GM23338 (cell line): ENCODE results near the gene ASB3. TPM values are rescaled to one million over a fixed set of nuclear protein-coding genes. Genes with fewer than 3 reads are reported as not detected.

ENCODE experiments used
- ATAC-seq: fragments of 200-7000 bp; cut with Tn5 transposase; 3 replicates; pipeline ENCODE4 v1.9.1; 2020
- DNase-seq: peaks from one replicate; pipeline ENCODE4 v3.0.0-alpha.2; 2015; ENCODE audit warnings: low spot score
- H2AFZ ChIP-seq: fragments of 200-600 bp; sonication (generic); 2 replicates; pipeline ENCODE4 v1.8.0; 2016; ENCODE audit warnings: antibody characterized with exemption, mild to moderate bottlenecking, moderate library complexity
- H3F3A ChIP-seq: fragments of 200-600 bp; sonication (generic); replicated peaks from 2 replicates; pipeline ENCODE4 v1.8.0; 2017; ENCODE audit warnings: antibody characterized with exemption, mixed run types, low read depth
- H3K27ac ChIP-seq: fragments of 200-600 bp; sonication (generic); 2 replicates; pipeline ENCODE4 v1.6.1; 2016; ENCODE audit warnings: low read depth
- H3K27me3 ChIP-seq: fragments of 200-600 bp; sonication (generic); 2 replicates; pipeline ENCODE4 v1.8.0; 2016; ENCODE audit warnings: mild to moderate bottlenecking, mixed run types, moderate library complexity; ENCODE audit not compliant: insufficient read depth
- H3K36me3 ChIP-seq: fragments of 200-600 bp; sonication (generic); 2 replicates; pipeline ENCODE4 v1.8.0; 2016; ENCODE audit warnings: mild to moderate bottlenecking; ENCODE audit not compliant: insufficient read depth
- H3K4me1 ChIP-seq: fragments of 200-600 bp; sonication (generic); 2 replicates; pipeline ENCODE4 v1.8.0; 2016; ENCODE audit warnings: mild to moderate bottlenecking, moderate library complexity; ENCODE audit not compliant: insufficient read depth
- H3K4me2 ChIP-seq: fragments of 200-600 bp; sonication (generic); 2 replicates; pipeline ENCODE4 v1.7.1; 2017; ENCODE audit warnings: mixed run types
- H3K4me3 ChIP-seq: fragments of 200-600 bp; sonication (generic); 2 replicates; pipeline ENCODE4 v1.6.1; 2016; ENCODE audit warnings: mixed run types
- H3K79me2 ChIP-seq: fragments of 200-600 bp; sonication (generic); replicated peaks from 2 replicates; pipeline ENCODE4 v1.8.0; 2017; ENCODE audit warnings: mild to moderate bottlenecking; ENCODE audit not compliant: insufficient read depth
- H3K9me2 ChIP-seq: fragments of 200-600 bp; sonication (generic); 2 replicates; pipeline ENCODE4 v1.8.0; 2017; ENCODE audit not compliant: insufficient read depth
- H4K20me1 ChIP-seq: fragments of 200-600 bp; sonication (generic); replicated peaks from 2 replicates; pipeline ENCODE4 v1.8.0; 2017; ENCODE audit warnings: mild to moderate bottlenecking; ENCODE audit not compliant: insufficient read depth
- H3K27ac Mint-ChIP-seq: 2 replicates; pipeline ENCODE4 v1.8.0; 2020; ENCODE audit warnings: inconsistent platforms, mild to moderate bottlenecking, moderate library complexity, mixed read lengths
- H3K27me3 Mint-ChIP-seq: 3 replicates; pipeline ENCODE4 v1.8.0; 2022; ENCODE audit warnings: low read depth, mild to moderate bottlenecking, moderate library complexity, mixed read lengths, inconsistent platforms; ENCODE audit not compliant: insufficient read depth, poor library complexity
- H3K36me3 Mint-ChIP-seq: 3 replicates; pipeline ENCODE4 v1.8.0; 2021; ENCODE audit warnings: low read depth, mild to moderate bottlenecking, inconsistent platforms, moderate library complexity, mixed read lengths
- H3K4me1 Mint-ChIP-seq: 3 replicates; pipeline ENCODE4 v1.8.0; 2020; ENCODE audit warnings: mild to moderate bottlenecking, inconsistent platforms, mixed read lengths
- H3K4me3 Mint-ChIP-seq: 3 replicates; pipeline ENCODE4 v1.8.0; 2021; ENCODE audit warnings: moderate library complexity, mild to moderate bottlenecking, inconsistent platforms, mixed read lengths
- H3K9me3 Mint-ChIP-seq: 3 replicates; pipeline ENCODE4 v1.8.0; 2020; ENCODE audit warnings: moderate library complexity, mild to moderate bottlenecking, inconsistent platforms, mixed read lengths
- CREB1 ChIP-seq: fragments of 250-450 bp; sonication (Bioruptor Pico); IDR thresholded peaks from 2 replicates; pipeline ENCODE4 v1.5.0; 2020; ENCODE audit warnings: low read depth, mild to moderate bottlenecking, moderate library complexity
- CTCF ChIP-seq, 2 experiments: fragments of 200-600 bp in 1 of 2; sonication (generic) in 1 of 2; conservative IDR thresholded peaks; 2 replicates each; pipeline versions ENCODE4 v1.5.1 to v1.6.1; 2016 to 2017; ENCODE audit warnings: antibody characterized with exemption in 2 of 2, low read depth in 2 of 2, mild to moderate bottlenecking in 2 of 2, moderate library complexity in 1 of 2
- EZH2 ChIP-seq: fragments of 200-600 bp; sonication (generic); IDR thresholded peaks from one replicate; pipeline ENCODE4 v1.8.0; 2017; ENCODE audit warnings: antibody characterized with exemption, mild to moderate bottlenecking, low read depth; ENCODE audit not compliant: unreplicated experiment
- EZH2phosphoT487 ChIP-seq: fragments of 200-600 bp; sonication (generic); IDR thresholded peaks from one replicate; pipeline ENCODE4 v1.8.1; 2018; ENCODE audit warnings: antibody characterized with exemption; ENCODE audit not compliant: unreplicated experiment
- JUNB ChIP-seq: IDR thresholded peaks from one replicate; pipeline ENCODE4 v1.6.1; 2016; ENCODE audit warnings: antibody characterized with exemption; ENCODE audit not compliant: unreplicated experiment
- NANOG ChIP-seq: IDR thresholded peaks from 2 replicates; pipeline ENCODE4 v1.6.1; 2016; ENCODE audit warnings: antibody characterized with exemption, borderline replicate concordance
- POLR2AphosphoS5 ChIP-seq: IDR thresholded peaks from 2 replicates; pipeline ENCODE4 v1.6.1; 2016; ENCODE audit warnings: antibody characterized with exemption, low read depth
- REST ChIP-seq: IDR thresholded peaks from one replicate; pipeline ENCODE4 v1.6.1; 2018; ENCODE audit warnings: antibody characterized with exemption; ENCODE audit not compliant: unreplicated experiment
- STAT1 ChIP-seq: IDR thresholded peaks from one replicate; pipeline ENCODE4 v1.6.1; 2016; ENCODE audit warnings: antibody characterized with exemption; ENCODE audit not compliant: unreplicated experiment
- ZNF114 ChIP-seq: fragments of 250-450 bp; sonication (Bioruptor Pico); IDR thresholded peaks from 2 replicates; pipeline ENCODE4 v1.5.0; 2020; ENCODE audit warnings: mild to moderate bottlenecking, moderate library complexity
- ZNF331 ChIP-seq: fragments of 250-450 bp; sonication (Bioruptor Pico); IDR thresholded peaks from 2 replicates; pipeline ENCODE4 v1.5.0; 2020; ENCODE audit warnings: low read depth, mild to moderate bottlenecking, moderate library complexity
- polyA plus RNA-seq: library from polyadenylated mRNA; unstranded; fragments of >200 nt; fragmentation: Nextera tagmentation; extraction: Ambion mirVana; gene quantifications from 2 replicates; pipeline ENCODE4 v1.2.1, GENCODE V29; 2016
- total RNA-seq: library from RNA; depleted of rRNA; stranded (reverse); fragments of >200 nt; shearing (Covaris generic); gene quantifications from 2 replicates; pipeline ENCODE4 v1.2.3, GENCODE V29; 2014
- TF ChIP-seq, protein P1 (sequence below): fragments of 250-450 bp; sonication (Bioruptor Pico); IDR thresholded peaks from 2 replicates; pipeline ENCODE4 v1.5.0; 2020; ENCODE audit warnings: mild to moderate bottlenecking, moderate library complexity
- TF ChIP-seq, protein P2 (sequence below): IDR thresholded peaks from 2 replicates; pipeline ENCODE4 v1.6.1; 2016; ENCODE audit warnings: antibody characterized with exemption

ASB3 gene
- total and polyA plus RNA-seq, 2 experiments from 2014 or later, result 22.4 to 30.5 TPM

DNA sequence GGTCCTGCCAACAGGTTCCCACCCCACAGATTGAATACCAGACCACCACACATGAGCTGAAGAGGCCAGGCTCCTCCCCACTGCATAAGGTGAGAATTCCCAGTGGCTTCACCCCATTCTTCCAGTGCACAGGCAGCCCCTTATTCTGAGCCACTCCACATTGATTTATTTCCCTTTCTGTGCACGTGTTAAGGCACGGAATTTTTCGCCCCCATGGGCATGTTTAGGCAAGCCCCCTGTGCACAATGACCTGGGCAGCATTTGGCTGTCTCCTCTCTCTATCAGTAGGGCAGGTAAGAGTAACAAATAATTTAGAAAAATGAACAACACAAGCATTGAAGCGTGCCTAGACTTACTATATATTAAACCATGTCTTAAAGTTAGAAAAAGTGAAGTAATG lies 34.4 kb downstream of the ASB3 start:
- Histone ChIP-seq H3K9me2 (no peaks in the 10 kb centered on the region), H3K27ac (no peak overlapping the region), H2AFZ (no peak overlapping the region), H3K79me2 (no peaks in the 10 kb centered on the region), H3K4me3 (no peak overlapping the region), H3K36me3 (0 out of 2 replicates have a peak, but pooled peaks cover 3% of the 10 kb centered on the region), H3K4me1 (no peaks in the 10 kb centered on the region), H3K4me2 (no peak overlapping the region), H4K20me1 (no peaks in the 10 kb centered on the region), H3K27me3 (no peaks in the 10 kb centered on the region), H3F3A (no peaks in the 10 kb centered on the region)
- H3K9me3 Mint-ChIP-seq, result no peaks in the 10 kb centered on the region
- H3K27me3 Mint-ChIP-seq, result no peaks in the 10 kb centered on the region
- TF ChIP-seq ZNF114 (CRISPR knock-in tag) (no peak), ZNF331 (CRISPR knock-in tag) (no peak), CTCF (conservative IDR thresholded peaks at IDR 0.05; ENCODE audit: low read depth in 2 of 2) (no peak), CREB1 (CRISPR knock-in tag) (no peak), JUNB (no peak), REST (no peak), NANOG (no peak), EZH2phosphoT487 (no peak), STAT1 (no peak), EZH2 (no peak), POLR2AphosphoS5 (no peak)
- TF ChIP-seq, protein P1, sequence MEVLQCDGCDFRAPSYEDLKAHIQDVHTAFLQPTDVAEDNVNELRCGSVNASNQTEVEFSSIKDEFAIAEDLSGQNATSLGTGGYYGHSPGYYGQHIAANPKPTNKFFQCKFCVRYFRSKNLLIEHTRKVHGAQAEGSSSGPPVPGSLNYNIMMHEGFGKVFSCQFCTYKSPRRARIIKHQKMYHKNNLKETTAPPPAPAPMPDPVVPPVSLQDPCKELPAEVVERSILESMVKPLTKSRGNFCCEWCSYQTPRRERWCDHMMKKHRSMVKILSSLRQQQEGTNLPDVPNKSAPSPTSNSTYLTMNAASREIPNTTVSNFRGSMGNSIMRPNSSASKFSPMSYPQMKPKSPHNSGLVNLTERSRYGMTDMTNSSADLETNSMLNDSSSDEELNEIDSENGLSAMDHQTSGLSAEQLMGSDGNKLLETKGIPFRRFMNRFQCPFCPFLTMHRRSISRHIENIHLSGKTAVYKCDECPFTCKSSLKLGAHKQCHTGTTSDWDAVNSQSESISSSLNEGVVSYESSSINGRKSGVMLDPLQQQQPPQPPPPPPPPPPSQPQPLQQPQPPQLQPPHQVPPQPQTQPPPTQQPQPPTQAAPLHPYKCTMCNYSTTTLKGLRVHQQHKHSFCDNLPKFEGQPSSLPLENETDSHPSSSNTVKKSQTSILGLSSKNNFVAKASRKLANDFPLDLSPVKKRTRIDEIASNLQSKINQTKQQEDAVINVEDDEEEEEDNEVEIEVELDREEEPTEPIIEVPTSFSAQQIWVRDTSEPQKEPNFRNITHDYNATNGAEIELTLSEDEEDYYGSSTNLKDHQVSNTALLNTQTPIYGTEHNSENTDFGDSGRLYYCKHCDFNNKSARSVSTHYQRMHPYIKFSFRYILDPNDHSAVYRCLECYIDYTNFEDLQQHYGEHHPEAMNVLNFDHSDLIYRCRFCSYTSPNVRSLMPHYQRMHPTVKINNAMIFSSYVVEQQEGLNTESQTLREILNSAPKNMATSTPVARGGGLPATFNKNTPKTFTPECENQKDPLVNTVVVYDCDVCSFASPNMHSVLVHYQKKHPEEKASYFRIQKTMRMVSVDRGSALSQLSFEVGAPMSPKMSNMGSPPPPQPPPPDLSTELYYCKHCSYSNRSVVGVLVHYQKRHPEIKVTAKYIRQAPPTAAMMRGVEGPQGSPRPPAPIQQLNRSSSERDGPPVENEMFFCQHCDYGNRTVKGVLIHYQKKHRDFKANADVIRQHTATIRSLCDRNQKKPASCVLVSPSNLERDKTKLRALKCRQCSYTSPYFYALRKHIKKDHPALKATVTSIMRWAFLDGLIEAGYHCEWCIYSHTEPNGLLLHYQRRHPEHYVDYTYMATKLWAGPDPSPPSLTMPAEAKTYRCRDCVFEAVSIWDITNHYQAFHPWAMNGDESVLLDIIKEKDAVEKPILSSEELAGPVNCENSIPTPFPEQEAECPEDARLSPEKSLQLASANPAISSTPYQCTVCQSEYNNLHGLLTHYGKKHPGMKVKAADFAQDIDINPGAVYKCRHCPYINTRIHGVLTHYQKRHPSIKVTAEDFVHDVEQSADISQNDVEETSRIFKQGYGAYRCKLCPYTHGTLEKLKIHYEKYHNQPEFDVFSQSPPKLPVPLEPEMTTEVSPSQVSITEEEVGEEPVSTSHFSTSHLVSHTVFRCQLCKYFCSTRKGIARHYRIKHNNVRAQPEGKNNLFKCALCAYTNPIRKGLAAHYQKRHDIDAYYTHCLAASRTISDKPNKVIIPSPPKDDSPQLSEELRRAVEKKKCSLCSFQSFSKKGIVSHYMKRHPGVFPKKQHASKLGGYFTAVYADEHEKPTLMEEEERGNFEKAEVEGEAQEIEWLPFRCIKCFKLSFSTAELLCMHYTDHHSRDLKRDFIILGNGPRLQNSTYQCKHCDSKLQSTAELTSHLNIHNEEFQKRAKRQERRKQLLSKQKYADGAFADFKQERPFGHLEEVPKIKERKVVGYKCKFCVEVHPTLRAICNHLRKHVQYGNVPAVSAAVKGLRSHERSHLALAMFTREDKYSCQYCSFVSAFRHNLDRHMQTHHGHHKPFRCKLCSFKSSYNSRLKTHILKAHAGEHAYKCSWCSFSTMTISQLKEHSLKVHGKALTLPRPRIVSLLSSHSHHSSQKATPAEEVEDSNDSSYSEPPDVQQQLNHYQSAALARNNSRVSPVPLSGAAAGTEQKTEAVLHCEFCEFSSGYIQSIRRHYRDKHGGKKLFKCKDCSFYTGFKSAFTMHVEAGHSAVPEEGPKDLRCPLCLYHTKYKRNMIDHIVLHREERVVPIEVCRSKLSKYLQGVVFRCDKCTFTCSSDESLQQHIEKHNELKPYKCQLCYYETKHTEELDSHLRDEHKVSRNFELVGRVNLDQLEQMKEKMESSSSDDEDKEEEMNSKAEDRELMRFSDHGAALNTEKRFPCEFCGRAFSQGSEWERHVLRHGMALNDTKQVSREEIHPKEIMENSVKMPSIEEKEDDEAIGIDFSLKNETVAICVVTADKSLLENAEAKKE (CRISPR knock-in tag), result no peak
- TF ChIP-seq, protein P2, sequence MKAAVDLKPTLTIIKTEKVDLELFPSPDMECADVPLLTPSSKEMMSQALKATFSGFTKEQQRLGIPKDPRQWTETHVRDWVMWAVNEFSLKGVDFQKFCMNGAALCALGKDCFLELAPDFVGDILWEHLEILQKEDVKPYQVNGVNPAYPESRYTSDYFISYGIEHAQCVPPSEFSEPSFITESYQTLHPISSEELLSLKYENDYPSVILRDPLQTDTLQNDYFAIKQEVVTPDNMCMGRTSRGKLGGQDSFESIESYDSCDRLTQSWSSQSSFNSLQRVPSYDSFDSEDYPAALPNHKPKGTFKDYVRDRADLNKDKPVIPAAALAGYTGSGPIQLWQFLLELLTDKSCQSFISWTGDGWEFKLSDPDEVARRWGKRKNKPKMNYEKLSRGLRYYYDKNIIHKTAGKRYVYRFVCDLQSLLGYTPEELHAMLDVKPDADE, result no peak
- H3K27ac Mint-ChIP-seq, result peak overlapping the region; percentile 84
- H3K4me3 Mint-ChIP-seq, result no peak overlapping the region
- DNase-seq (no peak), ATAC-seq (no peak)
- H3K4me1 Mint-ChIP-seq, result 0 out of 3 replicates have a peak, but pooled peaks cover 5% of the 10 kb centered on the region
- H3K36me3 Mint-ChIP-seq, result peaks cover 28% of the 10 kb centered on the region
